ENCODE results near the gene PKP3. TPM values are rescaled to one million over a fixed set of nuclear protein-coding genes. Genes with fewer than 3 reads are reported as not detected.
A peak's percentile ranks its signal among the peaks of the same experiment; 100 is the strongest.

PKP3 gene
- total RNA-seq, 4 donors from 2014 or later, result 0.55 to 1.3 TPM; not detected in 2

DNA sequence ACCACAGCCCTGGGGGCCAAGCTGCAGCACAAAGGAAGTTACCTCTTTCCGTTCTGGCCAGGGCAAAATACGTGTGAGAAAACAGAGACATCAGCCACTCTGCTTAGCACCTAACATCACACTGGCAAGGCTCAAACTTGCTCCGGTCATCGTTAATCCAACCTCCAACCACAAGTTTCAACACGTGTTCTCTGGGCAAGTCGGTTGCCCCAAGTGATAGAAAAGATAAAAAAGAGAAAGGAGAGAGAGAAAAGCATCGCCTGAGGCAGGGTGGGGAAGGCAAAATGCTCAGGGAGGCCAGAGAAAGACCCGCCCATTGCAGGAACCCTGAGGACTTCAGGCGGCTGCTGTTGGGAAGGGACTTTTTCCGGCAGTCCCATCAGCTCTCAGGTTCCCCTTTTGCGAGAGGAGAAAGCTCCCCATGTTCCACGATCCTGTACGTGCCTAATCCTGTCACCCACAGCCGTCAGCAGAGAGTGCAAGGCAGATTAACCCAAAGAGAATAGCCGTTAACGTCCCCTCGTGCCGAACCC lies 43.2 kb upstream of the PKP3 start:
- in situ Hi-C loops (cut with MboI; ENCODE audit: low sequenced_read_pairs in 4 of 4), result loop anchor here in 2 of 4 donors (5.0 to 10.0 kb wide), 2 partner anchors 38 to 46 kb away; partner anchors contain the start of genes IFITM1 (in 1 of the 2) and IFITM2 (in 1 of the 2)

DNA sequence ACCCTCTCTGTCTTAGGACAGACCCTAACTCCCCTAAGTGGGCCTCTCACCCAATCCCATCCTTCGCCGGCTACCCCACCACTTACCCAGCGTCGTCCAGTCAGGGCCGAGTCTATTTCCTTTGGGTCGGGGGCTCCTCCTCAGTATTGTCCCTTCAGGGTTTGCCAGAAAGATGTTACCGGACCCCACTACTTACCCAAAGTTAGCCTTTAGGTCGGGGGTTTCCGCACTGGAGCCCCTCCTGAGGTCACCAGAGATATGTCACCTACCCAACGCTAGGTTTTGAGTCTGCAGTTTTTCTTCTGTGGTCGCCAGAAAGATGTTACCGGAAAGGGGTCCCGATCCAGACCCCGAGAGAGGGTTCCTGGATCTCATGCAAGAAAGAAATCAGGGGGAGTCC lies 42.6 kb upstream of the PKP3 start:
- Histone ChIP-seq H3K27ac (peak overlapping the region in 3 of 4 donors; percentile 5 to 38 (median 26)), H3K4me1 (peaks cover 24 to 29% of the 10 kb centered on the region in 2 donors), H3K36me3 (no peaks in the 10 kb centered on the region), H3K4me3 (no peak overlapping the region), H3K9me3 (no peaks in the 10 kb centered on the region), H3K27me3 (no peaks in the 10 kb centered on the region)
- TF ChIP-seq, protein P1, sequence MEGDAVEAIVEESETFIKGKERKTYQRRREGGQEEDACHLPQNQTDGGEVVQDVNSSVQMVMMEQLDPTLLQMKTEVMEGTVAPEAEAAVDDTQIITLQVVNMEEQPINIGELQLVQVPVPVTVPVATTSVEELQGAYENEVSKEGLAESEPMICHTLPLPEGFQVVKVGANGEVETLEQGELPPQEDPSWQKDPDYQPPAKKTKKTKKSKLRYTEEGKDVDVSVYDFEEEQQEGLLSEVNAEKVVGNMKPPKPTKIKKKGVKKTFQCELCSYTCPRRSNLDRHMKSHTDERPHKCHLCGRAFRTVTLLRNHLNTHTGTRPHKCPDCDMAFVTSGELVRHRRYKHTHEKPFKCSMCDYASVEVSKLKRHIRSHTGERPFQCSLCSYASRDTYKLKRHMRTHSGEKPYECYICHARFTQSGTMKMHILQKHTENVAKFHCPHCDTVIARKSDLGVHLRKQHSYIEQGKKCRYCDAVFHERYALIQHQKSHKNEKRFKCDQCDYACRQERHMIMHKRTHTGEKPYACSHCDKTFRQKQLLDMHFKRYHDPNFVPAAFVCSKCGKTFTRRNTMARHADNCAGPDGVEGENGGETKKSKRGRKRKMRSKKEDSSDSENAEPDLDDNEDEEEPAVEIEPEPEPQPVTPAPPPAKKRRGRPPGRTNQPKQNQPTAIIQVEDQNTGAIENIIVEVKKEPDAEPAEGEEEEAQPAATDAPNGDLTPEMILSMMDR (IDR thresholded peaks at IDR 0.05 in 4 of 5, conservative IDR thresholded peaks at IDR 0.05 in 1 of 5), result no peak
- TF ChIP-seq POLR2A (IDR thresholded peaks at IDR 0.05), result no peak
- no peak for ATAC-seq
- intact Hi-C loops (cut with DNase I; ENCODE audit: low total_unique reads), result loop anchor here (5.0 to 10.0 kb wide), 2 partner anchors 97 to 144 kb away; partner anchors contain the start of genes BET1L and RIC8A
- in situ Hi-C loops (cut with MboI; ENCODE audit: low sequenced_read_pairs in 4 of 4), result loop anchor here in 2 of 4 donors (5.0 to 10.0 kb wide), 2 partner anchors 39 to 47 kb away; partner anchors contain the start of genes IFITM1 (in 1 of the 2) and IFITM2 (in 1 of the 2)
- no peak for DNase-seq

More for the DNA sequence above, 43.2 kb upstream of the PKP3 start:
- no peaks in the 10 kb centered on the region for H3K36me3 ChIP-seq
- intact Hi-C loops (cut with DNase I; ENCODE audit: low total_unique reads), result loop anchor here (5.0 to 10.0 kb wide), 2 partner anchors 96 to 143 kb away; partner anchors contain the start of genes BET1L and RIC8A
- TF ChIP-seq, protein P1 (IDR thresholded peaks at IDR 0.05 in 4 of 5, conservative IDR thresholded peaks at IDR 0.05 in 1 of 5), result no peak
- TF ChIP-seq POLR2A (IDR thresholded peaks at IDR 0.05), result no peak
- H3K4me1 ChIP-seq, result peaks cover 23 to 29% of the 10 kb centered on the region in 2 donors
- ATAC-seq (no peak), DNase-seq (no peak)
- H3K4me3 ChIP-seq, result no peak overlapping the region
- no peaks in the 10 kb centered on the region for H3K27me3 ChIP-seq
- H3K9me3 ChIP-seq, result no peaks in the 10 kb centered on the region
- peak overlapping the region in 3 of 4 donors; percentile 5 to 38 (median 26) for H3K27ac ChIP-seq

DNA sequence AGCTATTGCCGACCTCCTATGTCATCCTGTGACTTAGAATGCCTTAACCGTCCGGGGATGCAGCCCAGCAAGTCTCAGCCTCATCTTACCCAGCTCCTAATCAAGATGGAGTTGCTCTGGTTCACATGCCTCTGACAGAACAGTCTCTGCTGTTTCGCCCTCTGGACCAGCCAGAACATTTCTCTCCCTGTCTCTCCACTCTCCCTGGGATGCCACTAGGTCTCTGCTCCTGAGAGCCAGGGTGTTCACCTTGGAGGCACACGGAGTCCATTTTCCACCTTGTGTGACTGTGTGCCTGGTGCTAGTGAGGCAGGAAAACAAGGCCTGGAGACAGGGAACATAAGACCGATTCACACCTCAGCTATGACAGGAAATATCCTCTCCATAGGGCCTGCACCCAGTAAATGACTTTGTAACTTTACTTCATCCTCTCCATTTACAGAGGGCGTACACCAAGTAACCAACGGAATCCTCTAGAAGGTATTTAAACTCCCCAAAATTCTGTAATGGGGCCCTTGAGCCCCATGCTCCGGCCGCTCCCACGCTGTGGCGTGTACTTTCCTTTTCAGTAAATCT lies 41.5 kb upstream of the PKP3 start:
- intact Hi-C loops (cut with DNase I; ENCODE audit: low total_unique reads), result loop anchor here (2.0 to 10.0 kb wide), 3 partner anchors 36 to 145 kb away; partner anchors contain the start of genes BET1L and RIC8A
- Histone ChIP-seq H3K9me3 (no peaks in the 10 kb centered on the region), H3K36me3 (no peaks in the 10 kb centered on the region), H3K27ac (peak overlapping the region; percentile 91 to 93 (median 92)), H3K27me3 (no peaks in the 10 kb centered on the region), H3K4me3 (no peak overlapping the region), H3K4me1 (peaks cover 24 to 29% of the 10 kb centered on the region in 2 donors)
- ATAC-seq, result no peak
- TF ChIP-seq POLR2A (IDR thresholded peaks at IDR 0.05), result no peak
- TF ChIP-seq, protein P1 (IDR thresholded peaks at IDR 0.05 in 4 of 5, conservative IDR thresholded peaks at IDR 0.05 in 1 of 5), result no peak
- DNase-seq, result no peak
- in situ Hi-C loops (cut with MboI; ENCODE audit: low sequenced_read_pairs in 4 of 4), result loop anchor here in 2 of 4 donors (5.0 to 10.0 kb wide), 2 partner anchors 40 to 48 kb away; partner anchors contain the start of genes IFITM1 (in 1 of the 2) and IFITM2 (in 1 of the 2)

DNA sequence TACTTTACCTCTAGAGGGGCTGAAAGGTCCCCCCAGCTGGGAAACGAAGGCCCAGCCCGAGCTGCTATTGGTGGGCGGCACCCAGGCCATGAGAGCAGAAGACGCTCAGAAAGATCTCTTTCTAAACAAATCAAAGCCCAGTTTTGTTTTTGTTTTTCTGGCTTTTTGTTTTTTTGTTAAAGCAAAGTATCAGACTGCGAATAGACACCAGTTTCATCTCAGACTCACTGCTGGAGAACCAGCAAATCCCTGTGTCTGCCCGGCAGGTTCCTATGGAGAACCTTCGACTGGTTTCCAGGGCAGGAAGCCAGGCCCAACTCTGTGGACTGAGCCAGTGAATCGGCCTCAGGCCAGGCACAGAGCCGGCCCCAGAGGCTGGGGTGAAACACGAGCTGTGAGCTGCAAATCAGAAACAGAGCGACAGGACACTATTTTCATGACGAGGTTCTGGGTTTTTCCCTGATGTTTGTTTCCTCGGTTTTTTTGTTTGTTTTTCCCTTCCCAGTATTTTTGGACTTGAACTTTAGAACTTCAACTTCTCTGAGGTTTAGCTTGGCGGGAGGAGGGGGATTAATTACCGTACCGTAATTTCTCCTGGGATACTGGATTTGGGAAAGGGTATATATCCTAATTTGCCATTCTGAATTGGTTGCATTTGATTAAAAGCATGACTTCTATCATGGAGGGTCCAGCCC lies 40.7 kb upstream of the PKP3 start:
- in situ Hi-C loops (cut with MboI; ENCODE audit: low sequenced_read_pairs in 4 of 4), result loop anchor here in 2 of 4 donors (5.0 to 10.0 kb wide), 2 partner anchors 41 to 49 kb away; partner anchors contain the start of genes IFITM1 (in 1 of the 2) and IFITM2 (in 1 of the 2)
- Histone ChIP-seq H3K4me1 (peaks cover 24 to 29% of the 10 kb centered on the region in 2 donors), H3K9me3 (no peaks in the 10 kb centered on the region), H3K27ac (peak overlapping the region; percentile 91 to 93 (median 92)), H3K36me3 (no peaks in the 10 kb centered on the region), H3K27me3 (peaks cover 0 to under 1% (median 0%) of the 10 kb centered on the region in 3 donors), H3K4me3 (peak overlapping the region in 2 of 4 donors; percentile 10 to 13)
- intact Hi-C loops (cut with DNase I; ENCODE audit: low total_unique reads), result loop anchor here (2.0 to 10.0 kb wide), 3 partner anchors 37 to 146 kb away; partner anchors contain the start of genes BET1L and RIC8A
- TF ChIP-seq, protein P1 (IDR thresholded peaks at IDR 0.05 in 4 of 5, conservative IDR thresholded peaks at IDR 0.05 in 1 of 5), result no peak
- peak in 1 of 2 donors; percentile 56 for TF ChIP-seq POLR2A (IDR thresholded peaks at IDR 0.05)
- ATAC-seq (peak; percentile 68 to 73), DNase-seq (peak; percentile 60 to 77)
